Pons (tissue), 1 donor: ENCODE measurements around the gene STRBP.
"Not testable (repeated sequence)": the region's sequence is repeated elsewhere in the genome, so short reads cannot be mapped to it uniquely, and the experiment has no call there.

Source experiments
- DNase-seq: peaks from one replicate; pipeline ENCODE4 v3.0.0-alpha.2; 2016; ENCODE audit warnings: low spot score

The STRBP gene

GRCh38 chr9:123283048-123283408 is 14.6 kb upstream of the STRBP start:
- no peak for DNase-seq

- DNase-seq = no peak
These were observed 14.1 kb upstream of the STRBP start for GRCh38 chr9:123282362-123283047.

- no peak for DNase-seq
These were observed 13.4 kb upstream of the STRBP start for GRCh38 chr9:123281659-123282350.

- not testable (repeated sequence) for DNase-seq
These were observed 10.6 kb upstream of the STRBP start for GRCh38 chr9:123278879-123279493.

- no peak for DNase-seq
These were observed 10.0 kb upstream of the STRBP start for GRCh38 chr9:123278361-123278760.

GRCh38 chr9:123276551-123276950 is 8.2 kb upstream of the STRBP start:
- no peak for DNase-seq

GRCh38 chr9:123271133-123271532 is 2.7 kb upstream of the STRBP start:
- DNase-seq = not testable (repeated sequence)

- DNase-seq = no peak
These were observed 895 bp upstream of the STRBP start for GRCh38 chr9:123269281-123269680.

GRCh38 chr9:123268199-123268464 is 254 bp downstream of the STRBP start:
- DNase-seq = no peak

- no peak for DNase-seq
These were observed 746 bp downstream of the STRBP start for GRCh38 chr9:123267481-123268198.

- DNase-seq = no peak
These were observed 1.6 kb downstream of the STRBP start for GRCh38 chr9:123266655-123267399.

GRCh38 chr9:123265833-123266232 is 2.6 kb downstream of the STRBP start:
- DNase-seq = no peak

- DNase-seq = no peak
These were observed 5.2 kb downstream of the STRBP start for GRCh38 chr9:123263227-123263626.

GRCh38 chr9:123262338-123262737 is 6.0 kb downstream of the STRBP start:
- DNase-seq = no peak

GRCh38 chr9:123261006-123261677 is 7.2 kb downstream of the STRBP start:
- no peak for DNase-seq

GRCh38 chr9:123260340-123260739 is 8.0 kb downstream of the STRBP start:
- DNase-seq = no peak

GRCh38 chr9:123257276-123257675 is 11.1 kb downstream of the STRBP start:
- DNase-seq = no peak

- no peak for DNase-seq
These were observed 12.7 kb downstream of the STRBP start for GRCh38 chr9:123255718-123256117.

- no peak for DNase-seq
These were observed 15.2 kb downstream of the STRBP start for GRCh38 chr9:123253204-123253603.

GRCh38 chr9:123251741-123252140 is 16.6 kb downstream of the STRBP start:
- no peak for DNase-seq

- DNase-seq = no peak
These were observed 17.1 kb downstream of the STRBP start for GRCh38 chr9:123251324-123251723.

- DNase-seq = no peak
These were observed 17.9 kb downstream of the STRBP start for GRCh38 chr9:123250504-123250903.
